CD14-positive monocyte (primary cell): ENCODE results near the gene DNAH14. TPM values are rescaled to one million over a fixed set of nuclear protein-coding genes. Genes with fewer than 3 reads are reported as not detected.
"Not testable (repeated sequence)": the region's sequence is repeated elsewhere in the genome, so short reads cannot be mapped to it uniquely, and the experiment has no call there.

ENCODE experiments used
- DNase-seq, 3 donors: peaks; one replicate each; pipeline ENCODE4 v3.0.0-alpha.2; 2011 to 2022
- H2AFZ ChIP-seq: 2 replicates; pipeline ENCODE4 v1.6.0; 2012; ENCODE audit warnings: mild to moderate bottlenecking, low read depth, low read length, inconsistent platforms; ENCODE audit not compliant: insufficient read depth, poor library complexity, severe bottlenecking
- H3K27ac ChIP-seq, 2 donors: 1 replicate in 1 of 2; 2 replicates in 1 of 2; pipeline ENCODE4 v1.5.1; 2012 to 2013; ENCODE audit warnings: low read length in 2 of 2, control low read depth in 1 of 2, inconsistent platforms in 1 of 2, low read depth in 1 of 2, mild to moderate bottlenecking in 1 of 2
- H3K27me3 ChIP-seq, 2 donors: one replicate each; pipeline versions ENCODE4 v1.6.0 to v1.6.1; 2011 to 2013; ENCODE audit warnings: low read length in 2 of 2; ENCODE audit not compliant: control insufficient read depth in 2 of 2, insufficient read depth in 2 of 2
- H3K36me3 ChIP-seq, 2 donors: replicated peaks in 1 of 2; 1 replicate in 1 of 2; 2 replicates in 1 of 2; pipeline versions ENCODE4 v1.5.1 to v1.6.1; 2012 to 2013; ENCODE audit warnings: low read length in 2 of 2, control low read depth in 1 of 2, inconsistent platforms in 1 of 2, mild to moderate bottlenecking in 1 of 2; ENCODE audit not compliant: insufficient read depth in 2 of 2, control insufficient read depth in 1 of 2
- H3K4me1 ChIP-seq, 2 donors: 1 replicate in 1 of 2; 2 replicates in 1 of 2; pipeline versions ENCODE4 v1.5.1 to v1.6.1; 2012 to 2013; ENCODE audit warnings: low read length in 2 of 2, control low read depth in 1 of 2, inconsistent platforms in 1 of 2, mild to moderate bottlenecking in 1 of 2, moderate library complexity in 1 of 2; ENCODE audit not compliant: insufficient read depth in 2 of 2, control insufficient read depth in 1 of 2
- H3K4me2 ChIP-seq: replicated peaks from 2 replicates; pipeline ENCODE3; 2012; ENCODE audit warnings: low read length, moderate library complexity, mild to moderate bottlenecking; ENCODE audit not compliant: poor library complexity, severe bottlenecking; ENCODE audit errors: extremely low read depth
- H3K4me3 ChIP-seq, 3 experiments: fragments of 200-600 bp in 1 of 3; sonication (generic) in 1 of 3; replicated peaks in 1 of 3; 1 replicate in 2 of 3; 2 replicates in 1 of 3; pipeline ENCODE4 v1.5.1; 2011 to 2013; ENCODE audit warnings: low read length in 3 of 3, mild to moderate bottlenecking in 3 of 3, control low read depth in 2 of 3, low read depth in 2 of 3, inconsistent platforms in 1 of 3, moderate library complexity in 1 of 3
- H3K79me2 ChIP-seq: 2 replicates; pipeline ENCODE4 v1.6.0; 2012; ENCODE audit warnings: mild to moderate bottlenecking, control low read depth, inconsistent platforms, low read length, moderate library complexity; ENCODE audit not compliant: insufficient read depth
- H3K9ac ChIP-seq: 2 replicates; pipeline ENCODE4 v1.6.0; 2017; ENCODE audit warnings: low read length, mild to moderate bottlenecking; ENCODE audit not compliant: insufficient read depth, poor library complexity, severe bottlenecking
- H3K9me3 ChIP-seq, 2 donors: replicated peaks in 1 of 2; 1 replicate in 1 of 2; 2 replicates in 1 of 2; pipeline versions ENCODE4 v1.5.1 to v1.6.1; 2012 to 2013; ENCODE audit warnings: low read length in 2 of 2, control low read depth in 1 of 2; ENCODE audit not compliant: control insufficient read depth in 1 of 2, insufficient read depth in 1 of 2
- H4K20me1 ChIP-seq: 2 replicates; pipeline ENCODE4 v1.6.0; 2012; ENCODE audit warnings: mild to moderate bottlenecking, low read length, control low read depth, moderate library complexity; ENCODE audit not compliant: insufficient read depth
- H3K27ac Mint-ChIP-seq, 7 donors: one replicate each; pipeline ENCODE4 v1.8.0; 2020; ENCODE audit warnings: mild to moderate bottlenecking in 7 of 7, mixed read lengths in 7 of 7, moderate library complexity in 6 of 7, inconsistent platforms in 2 of 7
- H3K27me3 Mint-ChIP-seq, 3 donors: one replicate each; pipeline ENCODE4 v1.8.0; 2021 to 2022; ENCODE audit warnings: low read depth in 3 of 3, mild to moderate bottlenecking in 3 of 3, mixed read lengths in 3 of 3, moderate library complexity in 3 of 3, inconsistent platforms in 1 of 3
- H3K36me3 Mint-ChIP-seq, 2 donors: one replicate each; pipeline ENCODE4 v1.8.0; 2020; ENCODE audit warnings: mixed read lengths in 2 of 2, inconsistent platforms in 1 of 2, mild to moderate bottlenecking in 1 of 2
- H3K4me1 Mint-ChIP-seq: one replicate; pipeline ENCODE4 v1.8.0; 2020; ENCODE audit warnings: mild to moderate bottlenecking, mixed read lengths
- H3K4me3 Mint-ChIP-seq, 2 donors: one replicate each; pipeline ENCODE4 v1.8.0; 2020; ENCODE audit warnings: mild to moderate bottlenecking in 2 of 2, mixed read lengths in 2 of 2, moderate library complexity in 1 of 2
- H3K9me3 Mint-ChIP-seq, 7 donors: one replicate each; pipeline ENCODE4 v1.8.0; 2020 to 2022; ENCODE audit warnings: mixed read lengths in 7 of 7, mild to moderate bottlenecking in 6 of 7, moderate library complexity in 6 of 7, inconsistent platforms in 2 of 7
- WGBS: methylation state at CpG from one replicate; pipeline ENCODE4 v1.1.5; 2013; ENCODE audit warnings: missing lambda C conversion rate; ENCODE audit not compliant: insufficient coverage; 5-methylcytosine and 5-hydroxymethylcytosine counted together
- intact Hi-C, 2 donors: fragments of 100-400 bp; cut with micrococcal nuclease; formaldehyde crosslinking; loops; one replicate each; pipeline versions ENCODE4 v1.15.0 to v1.15.1; 2023
- polyA plus RNA-seq, 3 donors: library from polyadenylated mRNA; depleted of rRNA in 1 of 3; unstranded in 2 of 3; stranded (reverse) in 1 of 3; fragments of 300-500 nt in 2 of 3; fragments of >200 nt in 1 of 3; fragmentation: Illumina TruSeq in 2 of 3; gene quantifications; 1 replicate in 2 of 3; 2 replicates in 1 of 3; pipeline ENCODE4 v1.2.3, GENCODE V29; 2012 to 2021
- TF ChIP-seq, protein P1 (sequence below): fragments of 200-600 bp; IDR thresholded peaks from one replicate; pipeline ENCODE4 v1.8.0; 2022; ENCODE audit warnings: antibody characterized with exemption, mild to moderate bottlenecking

The DNAH14 gene
- polyA plus RNA-seq, 3 donors, result 0.83 TPM; not detected in 2

DNA sequence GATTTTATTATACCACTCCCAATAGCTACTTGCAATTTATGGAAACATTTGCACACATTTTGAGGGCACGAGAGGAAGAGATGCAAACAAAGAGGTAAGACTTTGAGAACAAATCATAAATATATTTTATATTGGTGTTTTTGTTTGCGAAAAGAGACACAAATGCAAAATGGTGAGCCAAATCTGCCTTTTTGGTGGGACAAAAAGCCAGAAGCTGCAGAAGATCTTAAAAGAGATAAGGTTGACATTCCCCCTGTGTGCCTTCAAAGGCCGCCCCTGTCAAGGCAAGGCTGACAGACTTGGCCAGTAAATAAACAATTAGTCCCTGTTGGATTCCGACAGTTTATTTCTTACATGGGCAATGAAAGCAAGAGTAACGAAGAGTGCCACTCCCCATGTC lies 375.5 kb downstream of the DNAH14 start:
- no peaks in the 10 kb centered on the region for H4K20me1 ChIP-seq
- Mint-ChIP-seq H3K36me3 (no peaks in the 10 kb centered on the region), H3K4me1 (no peaks in the 10 kb centered on the region), H3K27ac (no peak overlapping the region), H3K4me3 (no peak overlapping the region), H3K9me3 (peaks cover 0 to 2% (median 0%) of the 10 kb centered on the region in 7 donors), H3K27me3 (peaks cover 0 to 3% (median 0%) of the 10 kb centered on the region in 3 donors)
- no peaks in the 10 kb centered on the region for H3K79me2 ChIP-seq
- no peak overlapping the region for H3K9ac ChIP-seq
- H3K27ac ChIP-seq, result no peak overlapping the region
- H3K27me3 ChIP-seq, result no peaks in the 10 kb centered on the region
- no peaks in the 10 kb centered on the region for H3K4me1 ChIP-seq
- no peak for DNase-seq
- no peaks in the 10 kb centered on the region for H3K9me3 ChIP-seq
- H3K4me3 ChIP-seq, result no peak overlapping the region
- no peak overlapping the region for H2AFZ ChIP-seq
- TF ChIP-seq, protein P1, sequence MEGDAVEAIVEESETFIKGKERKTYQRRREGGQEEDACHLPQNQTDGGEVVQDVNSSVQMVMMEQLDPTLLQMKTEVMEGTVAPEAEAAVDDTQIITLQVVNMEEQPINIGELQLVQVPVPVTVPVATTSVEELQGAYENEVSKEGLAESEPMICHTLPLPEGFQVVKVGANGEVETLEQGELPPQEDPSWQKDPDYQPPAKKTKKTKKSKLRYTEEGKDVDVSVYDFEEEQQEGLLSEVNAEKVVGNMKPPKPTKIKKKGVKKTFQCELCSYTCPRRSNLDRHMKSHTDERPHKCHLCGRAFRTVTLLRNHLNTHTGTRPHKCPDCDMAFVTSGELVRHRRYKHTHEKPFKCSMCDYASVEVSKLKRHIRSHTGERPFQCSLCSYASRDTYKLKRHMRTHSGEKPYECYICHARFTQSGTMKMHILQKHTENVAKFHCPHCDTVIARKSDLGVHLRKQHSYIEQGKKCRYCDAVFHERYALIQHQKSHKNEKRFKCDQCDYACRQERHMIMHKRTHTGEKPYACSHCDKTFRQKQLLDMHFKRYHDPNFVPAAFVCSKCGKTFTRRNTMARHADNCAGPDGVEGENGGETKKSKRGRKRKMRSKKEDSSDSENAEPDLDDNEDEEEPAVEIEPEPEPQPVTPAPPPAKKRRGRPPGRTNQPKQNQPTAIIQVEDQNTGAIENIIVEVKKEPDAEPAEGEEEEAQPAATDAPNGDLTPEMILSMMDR, result no peak
- intact Hi-C loops, result no loop called here
- H3K36me3 ChIP-seq, result no peaks in the 10 kb centered on the region
- WGBS, result 93% methylated on average over 2 of the region's 5 CpGs
- no peak overlapping the region for H3K4me2 ChIP-seq

DNA sequence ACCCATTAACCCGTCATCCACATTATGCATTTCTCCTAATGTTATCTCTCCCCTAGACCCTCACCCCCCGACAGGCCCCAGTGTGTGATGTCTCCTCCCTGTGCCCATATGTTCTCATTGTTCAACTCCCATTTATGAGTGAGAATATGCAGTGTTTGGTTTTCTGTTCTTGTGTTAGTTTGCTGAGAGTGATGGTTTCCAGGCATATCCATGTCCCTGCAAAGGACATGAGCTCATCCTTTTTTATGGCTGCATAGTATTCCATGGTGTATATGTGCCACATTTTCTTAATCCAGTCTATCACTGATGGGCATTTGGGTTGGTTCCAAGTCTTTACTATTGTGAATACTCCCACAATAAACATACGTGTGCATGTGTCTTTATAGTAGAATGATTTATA lies 381.1 kb downstream of the DNAH14 start:
- H3K36me3 Mint-ChIP-seq, H2AFZ ChIP-seq, H3K4me1 Mint-ChIP-seq, H3K27me3 Mint-ChIP-seq, H3K4me1 ChIP-seq, H4K20me1 ChIP-seq, H3K27ac Mint-ChIP-seq, H3K9me3 ChIP-seq, H3K36me3 ChIP-seq, H3K4me2 ChIP-seq, H3K4me3 Mint-ChIP-seq, intact Hi-C loops, H3K27ac ChIP-seq, H3K27me3 ChIP-seq, H3K79me2 ChIP-seq, DNase-seq, H3K9ac ChIP-seq, H3K4me3 ChIP-seq: not testable (repeated sequence)
- peaks cover 4 to 20% (median 8%) of the 10 kb centered on the region in 7 donors for H3K9me3 Mint-ChIP-seq
- no CpG with 5 or more reads among the region's 3 CpGs for WGBS
